Measurements from ENCODE around the gene CEP41.

DNA sequence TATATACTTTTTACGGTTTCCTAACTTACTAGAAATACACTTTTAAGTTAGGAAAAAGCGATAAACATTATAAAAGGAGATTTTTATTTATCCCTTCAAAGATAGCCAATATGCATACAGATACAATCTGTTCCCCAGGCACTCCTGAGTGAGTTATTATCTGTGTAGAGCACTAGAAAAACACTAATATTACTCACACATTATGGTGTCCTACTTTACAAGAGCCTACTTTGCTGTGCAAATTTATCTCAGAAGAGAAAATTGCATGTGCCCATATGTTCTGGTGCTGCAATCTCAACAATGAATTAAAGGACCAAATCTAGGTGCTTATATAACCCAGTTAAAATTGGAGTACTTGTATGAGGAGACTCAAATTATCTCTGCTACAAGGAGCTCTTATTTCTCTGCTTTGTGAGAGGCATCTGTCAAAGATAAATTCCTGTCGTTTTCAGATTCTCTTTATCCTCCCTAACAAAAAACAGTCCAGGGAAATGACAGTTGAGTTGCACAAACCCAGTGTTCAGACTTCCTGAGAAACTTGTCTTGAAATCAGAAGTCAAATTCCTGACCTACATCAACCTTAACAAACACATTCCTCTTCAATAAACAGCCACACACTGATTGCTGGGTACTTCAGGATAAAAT is 31.6 kb downstream of the CEP41 start:
- TF ChIP-seq POLR2A (IDR thresholded peaks at IDR 0.05) = no peak
- TF ChIP-seq, protein P1, sequence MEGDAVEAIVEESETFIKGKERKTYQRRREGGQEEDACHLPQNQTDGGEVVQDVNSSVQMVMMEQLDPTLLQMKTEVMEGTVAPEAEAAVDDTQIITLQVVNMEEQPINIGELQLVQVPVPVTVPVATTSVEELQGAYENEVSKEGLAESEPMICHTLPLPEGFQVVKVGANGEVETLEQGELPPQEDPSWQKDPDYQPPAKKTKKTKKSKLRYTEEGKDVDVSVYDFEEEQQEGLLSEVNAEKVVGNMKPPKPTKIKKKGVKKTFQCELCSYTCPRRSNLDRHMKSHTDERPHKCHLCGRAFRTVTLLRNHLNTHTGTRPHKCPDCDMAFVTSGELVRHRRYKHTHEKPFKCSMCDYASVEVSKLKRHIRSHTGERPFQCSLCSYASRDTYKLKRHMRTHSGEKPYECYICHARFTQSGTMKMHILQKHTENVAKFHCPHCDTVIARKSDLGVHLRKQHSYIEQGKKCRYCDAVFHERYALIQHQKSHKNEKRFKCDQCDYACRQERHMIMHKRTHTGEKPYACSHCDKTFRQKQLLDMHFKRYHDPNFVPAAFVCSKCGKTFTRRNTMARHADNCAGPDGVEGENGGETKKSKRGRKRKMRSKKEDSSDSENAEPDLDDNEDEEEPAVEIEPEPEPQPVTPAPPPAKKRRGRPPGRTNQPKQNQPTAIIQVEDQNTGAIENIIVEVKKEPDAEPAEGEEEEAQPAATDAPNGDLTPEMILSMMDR (IDR thresholded peaks at IDR 0.05) = no peak

Measured in lower leg skin (tissue), 3 donors.